GM18508 (cell line): ENCODE data around the gene OR6K3.
"Not testable (repeated sequence)": the region's sequence is repeated elsewhere in the genome, so short reads cannot be mapped to it uniquely, and the experiment has no call there.

ENCODE experiments used
- ATAC-seq: cut with Tn5 transposase; IDR thresholded peaks from one replicate; pipeline ENCODE4 v1.9.1; 2021; ENCODE audit warnings: moderate number of reproducible peaks; ENCODE audit not compliant: insufficient read depth, unreplicated experiment

The OR6K3 gene

GRCh38 chr1:158720620-158721019 lies at the start of gene OR6K3:
Gene OR6K3, minus strand, starts transcription at chr1:158720720. Its CDS starts 2,605 bp downstream, at chr1:158718115.
- no peak for ATAC-seq

GRCh38 chr1:158754420-158754819 lies 33.9 kb upstream of the OR6K3 start, which contains the start of gene OR6K6:
Gene OR6K6, plus strand, starts transcription at chr1:158754720. Its CDS starts 168 bp downstream, at chr1:158754888.
- ATAC-seq, result no peak

- no peak for ATAC-seq
Measured at GRCh38 chr1:158752155-158752712, 31.7 kb upstream of the OR6K3 start.

- no peak for ATAC-seq
Measured at GRCh38 chr1:158735848-158736247, 15.3 kb upstream of the OR6K3 start.

- no peak for ATAC-seq
Measured at GRCh38 chr1:158732524-158732923, 12.0 kb upstream of the OR6K3 start.

- no peak for ATAC-seq
Measured at GRCh38 chr1:158731707-158732106, 11.2 kb upstream of the OR6K3 start.

- no peak for ATAC-seq
Measured at GRCh38 chr1:158730453-158730852, 9.9 kb upstream of the OR6K3 start.

GRCh38 chr1:158728510-158729225 lies 8.1 kb upstream of the OR6K3 start:
- ATAC-seq, result no peak

GRCh38 chr1:158724442-158724841 lies 3.9 kb upstream of the OR6K3 start:
- no peak for ATAC-seq

GRCh38 chr1:158719664-158720063 lies 856 bp downstream of the OR6K3 start:
- no peak for ATAC-seq

GRCh38 chr1:158717344-158717743 lies 3.2 kb downstream of the OR6K3 start:
- no peak for ATAC-seq

GRCh38 chr1:158716335-158716734 lies 4.2 kb downstream of the OR6K3 start:
- ATAC-seq, result no peak

- ATAC-seq, result no peak
Measured at GRCh38 chr1:158714754-158715153, 5.8 kb downstream of the OR6K3 start.

- no peak for ATAC-seq
Measured at GRCh38 chr1:158711098-158711497, 9.4 kb downstream of the OR6K3 start.

GRCh38 chr1:158706096-158706495 lies 14.4 kb downstream of the OR6K3 start:
- no peak for ATAC-seq

GRCh38 chr1:158700552-158700951 lies 20.0 kb downstream of the OR6K3 start, which contains the start of gene OR6K2:
Gene OR6K2, minus strand, starts transcription at chr1:158700652. Its CDS starts 0 bp downstream, at chr1:158700652.
- no peak for ATAC-seq

- no peak for ATAC-seq
Measured at GRCh38 chr1:158694596-158694995, 25.9 kb downstream of the OR6K3 start.

GRCh38 chr1:158692356-158692755 lies 28.2 kb downstream of the OR6K3 start:
- no peak for ATAC-seq

GRCh38 chr1:158691907-158692306 lies 28.6 kb downstream of the OR6K3 start:
- ATAC-seq, result no peak

- ATAC-seq, result not testable (repeated sequence)
Measured at GRCh38 chr1:158691149-158691548, 29.4 kb downstream of the OR6K3 start.

GRCh38 chr1:158689875-158690274 lies 30.6 kb downstream of the OR6K3 start:
- no peak for ATAC-seq

GRCh38 chr1:158689110-158689509 lies 31.4 kb downstream of the OR6K3 start:
- ATAC-seq, result no peak
